WI38 (cell line): ENCODE data around the gene EPM2AIP1.

Source experiments
- H3K4me3 ChIP-seq: 2 replicates; pipeline ENCODE4 v1.5.1; 2011; ENCODE audit warnings: low read depth, mild to moderate bottlenecking, control low read depth, low read length
- CTCF ChIP-seq: IDR thresholded peaks from 2 replicates; pipeline ENCODE4 v1.5.1; 2012; ENCODE audit warnings: low read depth, mild to moderate bottlenecking, control low read depth, low read length

EPM2AIP1 gene

GRCh38 chr3:37031096-37031682 lies 38.3 kb upstream of the EPM2AIP1 start:
- no peak for TF ChIP-seq CTCF
- H3K4me3 ChIP-seq = no peak overlapping the region

- no peak for TF ChIP-seq CTCF
- no peak overlapping the region for H3K4me3 ChIP-seq
These were observed 37.7 kb upstream of the EPM2AIP1 start for GRCh38 chr3:37030588-37030987.

GRCh38 chr3:37029516-37030163 lies 36.7 kb upstream of the EPM2AIP1 start:
- no peak for TF ChIP-seq CTCF
- no peak overlapping the region for H3K4me3 ChIP-seq

- no peak overlapping the region for H3K4me3 ChIP-seq
- TF ChIP-seq CTCF = no peak
These were observed 36.2 kb upstream of the EPM2AIP1 start for GRCh38 chr3:37029111-37029510.

- no peak overlapping the region for H3K4me3 ChIP-seq
- TF ChIP-seq CTCF = no peak
These were observed 35.4 kb upstream of the EPM2AIP1 start for GRCh38 chr3:37028329-37028728.

GRCh38 chr3:37026851-37027250 lies 33.9 kb upstream of the EPM2AIP1 start:
- H3K4me3 ChIP-seq = no peak overlapping the region
- TF ChIP-seq CTCF = no peak

GRCh38 chr3:37025561-37026335 lies 32.8 kb upstream of the EPM2AIP1 start:
- H3K4me3 ChIP-seq = no peak overlapping the region
- TF ChIP-seq CTCF = no peak
